Liver (tissue), 9 donors: ENCODE data around the gene NUDT13. TPM values are rescaled to one million over a fixed set of nuclear protein-coding genes. Genes with fewer than 3 reads are reported as not detected.

Source experiments
- DNase-seq: peaks from one replicate; pipeline ENCODE4 v3.0.0-alpha.2; 2017; ENCODE audit warnings: low spot score
- H3K27ac ChIP-seq, 2 donors: one replicate each; pipeline ENCODE4 v1.7.0; 2013; ENCODE audit warnings: inconsistent platforms in 2 of 2, low read length in 2 of 2, control low read depth in 1 of 2, low read depth in 1 of 2, mild to moderate bottlenecking in 1 of 2
- H3K27me3 ChIP-seq, 4 donors: one replicate each; pipeline versions ENCODE4 v1.6.1 to v1.7.0; 2013; ENCODE audit warnings: low read length in 3 of 4, inconsistent platforms in 1 of 4, mild to moderate bottlenecking in 1 of 4, moderate library complexity in 1 of 4; ENCODE audit not compliant: control insufficient read depth in 4 of 4, insufficient read depth in 4 of 4
- H3K36me3 ChIP-seq, 4 donors: one replicate each; pipeline versions ENCODE4 v1.6.1 to v1.7.0; 2013; ENCODE audit warnings: low read length in 3 of 4, mild to moderate bottlenecking in 3 of 4, low read depth in 1 of 4, moderate library complexity in 1 of 4; ENCODE audit not compliant: control insufficient read depth in 4 of 4, insufficient read depth in 3 of 4
- H3K4me1 ChIP-seq, 4 donors: one replicate each; pipeline versions ENCODE4 v1.6.1 to v1.7.0; 2013; ENCODE audit warnings: low read length in 3 of 4, mild to moderate bottlenecking in 3 of 4, moderate library complexity in 1 of 4; ENCODE audit not compliant: control insufficient read depth in 4 of 4, insufficient read depth in 4 of 4
- H3K4me3 ChIP-seq, 3 donors: one replicate each; pipeline versions ENCODE4 v1.6.1 to v1.7.0; 2013; ENCODE audit warnings: low read length in 3 of 3, control low read depth in 1 of 3, low read depth in 1 of 3, mild to moderate bottlenecking in 1 of 3
- H3K9ac ChIP-seq, 2 donors: one replicate each; pipeline ENCODE4 v1.7.0; 2013; ENCODE audit warnings: low read length in 2 of 2, mild to moderate bottlenecking in 2 of 2, moderate library complexity in 2 of 2, control low read depth in 1 of 2, low read depth in 1 of 2
- H3K9me3 ChIP-seq, 4 donors: one replicate each; pipeline versions ENCODE4 v1.6.1 to v1.7.0; 2013; ENCODE audit warnings: low read length in 3 of 4; ENCODE audit not compliant: control insufficient read depth in 4 of 4
- CTCF ChIP-seq: fragments of 150-350 bp; IDR thresholded peaks from 2 replicates; pipeline ENCODE4 v1.5.1; 2017; ENCODE audit warnings: improper control_type of control experiment, low read depth, low read length; ENCODE audit not compliant: missing input control
- EGR1 ChIP-seq, 2 donors: IDR thresholded peaks; 2 replicates each; pipeline ENCODE4 v1.6.1; 2016 to 2018; ENCODE audit warnings: antibody characterized with exemption in 2 of 2, low read depth in 2 of 2
- FOXA1 ChIP-seq: IDR thresholded peaks from 2 replicates; pipeline ENCODE4 v1.6.1; 2016; ENCODE audit warnings: antibody characterized with exemption
- FOXA2 ChIP-seq: IDR thresholded peaks from 2 replicates; pipeline ENCODE4 v1.6.1; 2016; ENCODE audit warnings: antibody characterized with exemption
- GABPA ChIP-seq, 2 donors: IDR thresholded peaks in 1 of 2; conservative IDR thresholded peaks in 1 of 2; 2 replicates each; pipeline ENCODE4 v1.6.1; 2016; ENCODE audit warnings: antibody characterized with exemption in 2 of 2, mild to moderate bottlenecking in 1 of 2, moderate library complexity in 1 of 2
- HNF4A ChIP-seq, 2 donors: conservative IDR thresholded peaks; 2 replicates each; pipeline ENCODE4 v1.6.1; 2016; ENCODE audit warnings: antibody characterized with exemption in 2 of 2, mild to moderate bottlenecking in 2 of 2
- HNF4G ChIP-seq: IDR thresholded peaks from 2 replicates; pipeline ENCODE4 v1.6.1; 2016; ENCODE audit warnings: antibody characterized with exemption
- JUND ChIP-seq, 2 donors: IDR thresholded peaks; 2 replicates each; pipeline ENCODE4 v1.6.1; 2016; ENCODE audit warnings: antibody characterized with exemption in 2 of 2
- MAX ChIP-seq: IDR thresholded peaks from 2 replicates; pipeline ENCODE4 v1.6.1; 2016; ENCODE audit warnings: antibody characterized with exemption
- NR2F2 ChIP-seq: IDR thresholded peaks from 2 replicates; pipeline ENCODE4 v1.6.1; 2016; ENCODE audit warnings: antibody characterized with exemption
- RAD21 ChIP-seq, 2 donors: IDR thresholded peaks; 2 replicates each; pipeline ENCODE4 v1.6.1; 2016; ENCODE audit warnings: antibody characterized with exemption in 2 of 2, mild to moderate bottlenecking in 2 of 2
- RXRA ChIP-seq, 2 donors: IDR thresholded peaks; 2 replicates each; pipeline ENCODE4 v1.6.1; 2017 to 2018; ENCODE audit warnings: antibody characterized with exemption in 2 of 2, mild to moderate bottlenecking in 1 of 2
- SP1 ChIP-seq: IDR thresholded peaks from 2 replicates; pipeline ENCODE4 v1.6.1; 2018; ENCODE audit warnings: antibody characterized with exemption, mild to moderate bottlenecking
- TAF1 ChIP-seq: conservative IDR thresholded peaks from 2 replicates; pipeline ENCODE4 v1.6.1; 2016; ENCODE audit warnings: antibody characterized with exemption, mild to moderate bottlenecking
- YY1 ChIP-seq: IDR thresholded peaks from 2 replicates; pipeline ENCODE4 v1.6.1; 2016; ENCODE audit warnings: antibody characterized with exemption, mild to moderate bottlenecking
- ZBTB33 ChIP-seq: IDR thresholded peaks from 2 replicates; pipeline ENCODE4 v1.6.1; 2016; ENCODE audit warnings: antibody characterized with exemption
- WGBS: extraction: QIAGEN DNeasy Blood & Tissue Kit; methylation state at CpG from one replicate; pipeline ENCODE4 v1.1.7; 2013; 5-methylcytosine and 5-hydroxymethylcytosine counted together
- polyA plus RNA-seq, 2 donors: library from polyadenylated mRNA; stranded (reverse) in 1 of 2; unstranded in 1 of 2; fragments of 200-250 nt in 1 of 2; fragments of >200 nt in 1 of 2; fragmentation: Nextera tagmentation in 1 of 2; extraction: Ambion mirVana in 1 of 2; gene quantifications; one replicate each; pipeline versions ENCODE4 v1.2.1 to v1.2.3, GENCODE V29; 2013 to 2015
- total RNA-seq, 2 donors: library from RNA; depleted of rRNA; stranded (reverse); fragments of >200 nt; gene quantifications; one replicate each; pipeline ENCODE4 v1.2.3, GENCODE V29; 2014
- TF ChIP-seq, protein P1 (sequence below): IDR thresholded peaks from 2 replicates; pipeline ENCODE4 v1.6.1; 2016; ENCODE audit warnings: antibody characterized with exemption, mild to moderate bottlenecking
- TF ChIP-seq, protein P2 (sequence below): IDR thresholded peaks from 2 replicates; pipeline ENCODE4 v1.6.1; 2016; ENCODE audit warnings: antibody characterized with exemption
- donor health status: healthy.
- donor health status: healthy.
- donor health status: healthy.
- donor health status: healthy.
- donor health status: healthy.

Gene NUDT13
- total and polyA plus RNA-seq, 4 donors, result 0.60 to 4.0 (median 2.4) TPM

- DNase-seq, result no peak
- no peaks in the 10 kb centered on the region for H3K27me3 ChIP-seq
- no peak overlapping the region for H3K27ac ChIP-seq
- TF ChIP-seq RXRA (IDR thresholded peaks at IDR 0.05) (no peak), HNF4A (conservative IDR thresholded peaks at IDR 0.05) (no peak), FOXA2 (no peak), EGR1 (IDR thresholded peaks at IDR 0.05; ENCODE audit: low read depth in 2 of 2) (no peak), JUND (IDR thresholded peaks at IDR 0.05) (no peak), HNF4G (no peak), RAD21 (IDR thresholded peaks at IDR 0.05) (no peak), FOXA1 (no peak), YY1 (no peak), TAF1 (no peak)
- TF ChIP-seq, protein P1, sequence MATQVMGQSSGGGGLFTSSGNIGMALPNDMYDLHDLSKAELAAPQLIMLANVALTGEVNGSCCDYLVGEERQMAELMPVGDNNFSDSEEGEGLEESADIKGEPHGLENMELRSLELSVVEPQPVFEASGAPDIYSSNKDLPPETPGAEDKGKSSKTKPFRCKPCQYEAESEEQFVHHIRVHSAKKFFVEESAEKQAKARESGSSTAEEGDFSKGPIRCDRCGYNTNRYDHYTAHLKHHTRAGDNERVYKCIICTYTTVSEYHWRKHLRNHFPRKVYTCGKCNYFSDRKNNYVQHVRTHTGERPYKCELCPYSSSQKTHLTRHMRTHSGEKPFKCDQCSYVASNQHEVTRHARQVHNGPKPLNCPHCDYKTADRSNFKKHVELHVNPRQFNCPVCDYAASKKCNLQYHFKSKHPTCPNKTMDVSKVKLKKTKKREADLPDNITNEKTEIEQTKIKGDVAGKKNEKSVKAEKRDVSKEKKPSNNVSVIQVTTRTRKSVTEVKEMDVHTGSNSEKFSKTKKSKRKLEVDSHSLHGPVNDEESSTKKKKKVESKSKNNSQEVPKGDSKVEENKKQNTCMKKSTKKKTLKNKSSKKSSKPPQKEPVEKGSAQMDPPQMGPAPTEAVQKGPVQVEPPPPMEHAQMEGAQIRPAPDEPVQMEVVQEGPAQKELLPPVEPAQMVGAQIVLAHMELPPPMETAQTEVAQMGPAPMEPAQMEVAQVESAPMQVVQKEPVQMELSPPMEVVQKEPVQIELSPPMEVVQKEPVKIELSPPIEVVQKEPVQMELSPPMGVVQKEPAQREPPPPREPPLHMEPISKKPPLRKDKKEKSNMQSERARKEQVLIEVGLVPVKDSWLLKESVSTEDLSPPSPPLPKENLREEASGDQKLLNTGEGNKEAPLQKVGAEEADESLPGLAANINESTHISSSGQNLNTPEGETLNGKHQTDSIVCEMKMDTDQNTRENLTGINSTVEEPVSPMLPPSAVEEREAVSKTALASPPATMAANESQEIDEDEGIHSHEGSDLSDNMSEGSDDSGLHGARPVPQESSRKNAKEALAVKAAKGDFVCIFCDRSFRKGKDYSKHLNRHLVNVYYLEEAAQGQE, result no peak
- TF ChIP-seq, protein P2, sequence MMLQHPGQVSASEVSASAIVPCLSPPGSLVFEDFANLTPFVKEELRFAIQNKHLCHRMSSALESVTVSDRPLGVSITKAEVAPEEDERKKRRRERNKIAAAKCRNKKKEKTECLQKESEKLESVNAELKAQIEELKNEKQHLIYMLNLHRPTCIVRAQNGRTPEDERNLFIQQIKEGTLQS, result no peak
- no peaks in the 10 kb centered on the region for H3K9me3 ChIP-seq
- no peak overlapping the region for H3K9ac ChIP-seq
- no peak overlapping the region for H3K4me3 ChIP-seq
- H3K36me3 ChIP-seq, result no peaks in the 10 kb centered on the region
- peaks cover 3 to 23% (median 18%) of the 10 kb centered on the region in 4 donors for H3K4me1 ChIP-seq
- WGBS, result 96% methylated on average over 3 of the region's 3 CpGs
Measured at GRCh38 chr10:73169320-73169719, 59.1 kb downstream of the NUDT13 start.

DNA sequence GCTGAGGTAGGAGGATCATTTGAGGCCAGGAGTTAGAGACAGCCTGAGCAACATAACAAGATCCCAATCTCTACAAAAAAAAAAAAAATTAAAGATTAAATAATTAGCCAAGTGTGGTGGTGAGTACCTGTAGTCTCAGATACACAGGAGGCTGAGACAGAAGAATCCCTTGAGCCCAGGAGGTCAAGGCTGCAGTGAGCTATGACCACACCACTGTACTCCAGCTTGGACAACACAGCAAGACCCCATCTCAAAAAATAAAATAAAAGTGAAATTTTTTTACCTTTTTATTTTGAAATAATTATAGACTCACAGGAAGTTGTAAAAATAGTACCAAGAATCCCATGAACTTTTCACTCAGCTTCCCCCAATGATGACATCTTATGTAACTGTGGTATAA lies 62.6 kb downstream of the NUDT13 start:
- TF ChIP-seq FOXA1 (no peak), CTCF (no peak), ZBTB33 (no peak), MAX (no peak), SP1 (no peak), HNF4A (conservative IDR thresholded peaks at IDR 0.05) (no peak), HNF4G (no peak), JUND (IDR thresholded peaks at IDR 0.05) (no peak), EGR1 (IDR thresholded peaks at IDR 0.05; ENCODE audit: low read depth in 2 of 2) (no peak), GABPA (IDR thresholded peaks at IDR 0.05 in 1 of 2, conservative IDR thresholded peaks at IDR 0.05 in 1 of 2) (no peak), FOXA2 (no peak), RXRA (IDR thresholded peaks at IDR 0.05) (no peak), RAD21 (IDR thresholded peaks at IDR 0.05) (no peak), TAF1 (no peak), YY1 (no peak), NR2F2 (no peak)
- TF ChIP-seq, protein P1, result no peak
- TF ChIP-seq, protein P2, result no peak
- H3K9ac ChIP-seq, result no peak overlapping the region
- H3K4me3 ChIP-seq, result no peak overlapping the region
- H3K4me1 ChIP-seq, result peaks cover 3 to 12% (median 6%) of the 10 kb centered on the region in 4 donors
- no peak overlapping the region for H3K27ac ChIP-seq
- H3K27me3 ChIP-seq, result no peaks in the 10 kb centered on the region
- no peak for DNase-seq
- no peaks in the 10 kb centered on the region for H3K9me3 ChIP-seq
- peaks cover 0 to 9% (median 5%) of the 10 kb centered on the region in 4 donors for H3K36me3 ChIP-seq
